BJ (cell line): Measurements from ENCODE around the gene RPRD1A. TPM values are rescaled to one million over a fixed set of nuclear protein-coding genes. Genes with fewer than 3 reads are reported as not detected.
"Not testable (repeated sequence)": the region's sequence is repeated elsewhere in the genome, so short reads cannot be mapped to it uniquely, and the experiment has no call there.

Experiments
- CTCF ChIA-PET: fragments of 350-600 bp; formaldehyde crosslinking; extraction: SDS; loops from one replicate; lab custom pipeline; 2021; ENCODE audit warnings: antibody characterized with exemption, inconsistent platforms; lab: Yijun Ruan, JAX
- POLR2A ChIA-PET: fragments of 300-600 bp; sonication (Branson Sonifier 250); formaldehyde crosslinking; extraction: SDS; loops from one replicate; lab custom pipeline; 2021; ENCODE audit warnings: antibody characterized with exemption; lab: Charles Lee
- DNase-seq: peaks from one replicate; pipeline ENCODE4 v3.0.0-alpha.2; 2011; ENCODE audit warnings: low read depth
- H3K27me3 ChIP-seq: 2 replicates; pipeline ENCODE4 v1.6.0; 2011; ENCODE audit warnings: low read length; ENCODE audit not compliant: control insufficient read depth, insufficient read depth
- H3K36me3 ChIP-seq: 2 replicates; pipeline ENCODE4 v1.5.1; 2011; ENCODE audit warnings: low read length; ENCODE audit not compliant: control insufficient read depth, insufficient read depth
- H3K4me3 ChIP-seq: 2 replicates; pipeline ENCODE4 v1.5.1; 2011; ENCODE audit warnings: low read depth, mild to moderate bottlenecking, control low read depth, low read length
- CTCF ChIP-seq: IDR thresholded peaks from 2 replicates; pipeline ENCODE4 v1.5.1; 2011; ENCODE audit warnings: low read depth, mild to moderate bottlenecking, control low read depth, inconsistent platforms, low read length, moderate library complexity; ENCODE audit not compliant: insufficient read depth
- polyA plus RNA-seq: library from polyadenylated mRNA; depleted of rRNA; stranded (reverse); fragments of >200 nt; gene quantifications from 2 replicates; pipeline ENCODE4 v1.2.3, GENCODE V29; 2011

RPRD1A gene
- polyA plus RNA-seq, 1 experiment: 21.9 TPM

- Histone ChIP-seq H3K27me3 (no peaks in the 10 kb centered on the region), H3K36me3 (no peaks in the 10 kb centered on the region), H3K4me3 (no peak overlapping the region)
- no peak for TF ChIP-seq CTCF
- ChIA-PET CTCF (interaction anchor here (1.1 to 1.3 kb wide), 2 partner anchors 9 to 14 kb away, joined by 3 read pairs; no protein-coding TSS in a partner anchor), POLR2A (no interaction called here)
- no peak for DNase-seq
Measured at GRCh38 chr18:36031407-36031806, 36.0 kb downstream of the RPRD1A start.

GRCh38 chr18:36028859-36029258 lies 38.5 kb downstream of the RPRD1A start:
- ChIA-PET CTCF (interaction anchor here (1.2 to 2.4 kb wide), 2 partner anchors 9 to 11 kb away, joined by 3 to 8 read pairs; no protein-coding TSS in a partner anchor), POLR2A (interaction anchor here (0.6 kb wide), 1 partner anchor 394 kb away, joined by 3 read pairs; no protein-coding TSS in a partner anchor)
- DNase-seq: no peak
- no peak for TF ChIP-seq CTCF
- Histone ChIP-seq H3K36me3 (no peaks in the 10 kb centered on the region), H3K4me3 (no peak overlapping the region), H3K27me3 (no peaks in the 10 kb centered on the region)

GRCh38 chr18:36025025-36025424 lies 42.3 kb downstream of the RPRD1A start:
- POLR2A ChIA-PET: interaction anchor here (0.6 kb wide), 1 partner anchor 86 kb away, joined by 3 read pairs; no protein-coding TSS in a partner anchor

GRCh38 chr18:36024241-36024640 lies 43.1 kb downstream of the RPRD1A start:
- H3K4me3 ChIP-seq, H3K36me3 ChIP-seq, POLR2A ChIA-PET, H3K27me3 ChIP-seq, DNase-seq: not testable (repeated sequence)
- CTCF ChIA-PET: interaction anchor here (1.0 kb wide), 1 partner anchor 15 kb away, joined by 3 read pairs; no protein-coding TSS in a partner anchor

More at GRCh38 chr18:36025025-36025424, 42.3 kb downstream of the RPRD1A start:
- Histone ChIP-seq H3K36me3 (no peaks in the 10 kb centered on the region), H3K4me3 (no peak overlapping the region), H3K27me3 (no peaks in the 10 kb centered on the region)
- peak; percentile 50 for DNase-seq
- CTCF ChIA-PET: interaction anchor here (1.0 kb wide), 1 partner anchor 16 kb away, joined by 3 read pairs; no protein-coding TSS in a partner anchor
- TF ChIP-seq CTCF: no peak

- TF ChIP-seq CTCF: no peak
- Histone ChIP-seq H3K36me3 (no peaks in the 10 kb centered on the region), H3K27me3 (no peaks in the 10 kb centered on the region), H3K4me3 (no peak overlapping the region)
- CTCF ChIA-PET: no interaction called here
- POLR2A ChIA-PET: no interaction called here
- no peak for DNase-seq
Measured at GRCh38 chr18:36023336-36023735, 44.0 kb downstream of the RPRD1A start.
